ENCODE data around the gene TAB2. TPM values are rescaled to one million over a fixed set of nuclear protein-coding genes. Genes with fewer than 3 reads are reported as not detected.

The TAB2 gene
- total RNA-seq, 1 experiment from 2014 or later, result 56.2 TPM

- Histone ChIP-seq H3K9me3 (ENCODE audit: control insufficient read depth, low read depth, low read length) (no peaks in the 10 kb centered on the region), H3K9ac (ENCODE audit: extremely low read depth, insufficient read length, low read length) (no peak overlapping the region), H4K20me1 (ENCODE audit: control insufficient read depth, insufficient read depth, insufficient read length) (no peaks in the 10 kb centered on the region), H2BK20ac (ENCODE audit: low read depth, low read length, poor library complexity, severe bottlenecking) (no peak overlapping the region), H3K4me2 (ENCODE audit: insufficient read depth, insufficient read length, low read length) (no peak overlapping the region), H3K79me1 (ENCODE audit: insufficient read depth, low read depth, low read length, poor library complexity, severe bottlenecking) (no peaks in the 10 kb centered on the region), H2AK5ac (ENCODE audit: insufficient read length, low read length) (no peak overlapping the region), H3K79me2 (ENCODE audit: insufficient read depth, low read length) (no peaks in the 10 kb centered on the region), H2BK15ac (ENCODE audit: low read depth, low read length) (no peak overlapping the region), H3K14ac (ENCODE audit: insufficient read depth, low read length) (no peak overlapping the region), H4K8ac (replicated peaks; ENCODE audit: insufficient read length, low read depth, low read length) (no peak overlapping the region), H3K23ac (ENCODE audit: insufficient read length, low read depth, low read length) (no peak overlapping the region), H3K23me2 (ENCODE audit: insufficient read length, low read depth, low read length, poor library complexity, severe bottlenecking) (no peaks in the 10 kb centered on the region), H3K4me1 (ENCODE audit: insufficient read depth, low read length) (0 out of 2 replicates have a peak, but pooled peaks cover 3% of the 10 kb centered on the region), H3K18ac (ENCODE audit: insufficient read length, low read depth, low read length) (no peak overlapping the region), H2BK5ac (ENCODE audit: insufficient read length, low read length) (no peak overlapping the region), H2AFZ (ENCODE audit: low read length) (no peak overlapping the region), H2BK120ac (ENCODE audit: low read depth, low read length, poor library complexity, severe bottlenecking) (no peak overlapping the region), H3K56ac (ENCODE audit: insufficient read length, low read depth, low read length) (no peak overlapping the region), H2BK12ac (ENCODE audit: insufficient read length, low read depth, low read length) (no peak overlapping the region), H3K27me3 (ENCODE audit: insufficient read depth, low read length) (no peaks in the 10 kb centered on the region), H3K4ac (ENCODE audit: low read depth, low read length) (no peak overlapping the region), H4K5ac (ENCODE audit: insufficient read length, low read depth, low read length) (no peak overlapping the region), H4K91ac (ENCODE audit: insufficient read length, low read depth, low read length) (no peak overlapping the region), H3T11ph (ENCODE audit: low read length) (no peak overlapping the region), H3K27ac (ENCODE audit: insufficient read length, low read depth, low read length) (no peak overlapping the region)
- no peak overlapping the region for H3K4me3 Mint-ChIP-seq
- peaks cover 10 to 11% of the 10 kb centered on the region in 2 experiments for H3K4me1 Mint-ChIP-seq
- no CpG with 5 or more reads among the region's 5 CpGs for WGBS (ENCODE audit: extremely low coverage, insufficient read length, low lambda C conversion rate)
- no peak for TF ChIP-seq CTCF (conservative IDR thresholded peaks at IDR 0.05)
- no peaks in the 10 kb centered on the region for H3K9me3 Mint-ChIP-seq
- no peaks in the 10 kb centered on the region for H3K36me3 Mint-ChIP-seq (ENCODE audit: insufficient read depth in 1 of 3, low read depth in 3 of 3)
- no peak overlapping the region for H3K27ac Mint-ChIP-seq
- 0 out of 2 replicates have a peak, but pooled peaks cover 3% of the 10 kb centered on the region for H3K27me3 Mint-ChIP-seq (ENCODE audit: low read depth)
- DNase-seq, result no peak
These were observed 4.4 kb upstream of the TAB2 start for GRCh38 chr6:149313070-149313469.
